ENCODE measurements around the gene CSNK1E.

CSNK1E gene

DNA sequence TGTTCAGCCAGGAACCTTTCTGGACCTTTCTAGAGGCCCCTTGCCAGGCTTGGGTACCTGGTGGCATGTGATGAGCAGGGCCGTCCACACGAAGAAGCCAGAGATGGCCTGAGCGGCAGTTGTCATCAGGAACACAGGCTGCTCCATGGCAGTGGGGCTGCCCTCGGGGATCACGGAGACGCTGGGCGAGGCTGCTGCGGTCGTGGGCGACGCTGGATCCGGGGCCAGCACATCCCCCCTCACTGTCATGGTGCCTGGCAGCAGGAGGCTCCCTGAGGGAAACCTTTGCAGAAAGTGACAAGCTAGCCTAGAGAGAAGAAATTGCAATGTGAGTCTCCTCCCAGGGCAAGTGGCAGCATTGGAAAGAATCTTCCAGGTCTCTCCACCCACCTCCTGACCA, 69.5 kb downstream of the CSNK1E start:
- DNase-seq: no peak

DNA sequence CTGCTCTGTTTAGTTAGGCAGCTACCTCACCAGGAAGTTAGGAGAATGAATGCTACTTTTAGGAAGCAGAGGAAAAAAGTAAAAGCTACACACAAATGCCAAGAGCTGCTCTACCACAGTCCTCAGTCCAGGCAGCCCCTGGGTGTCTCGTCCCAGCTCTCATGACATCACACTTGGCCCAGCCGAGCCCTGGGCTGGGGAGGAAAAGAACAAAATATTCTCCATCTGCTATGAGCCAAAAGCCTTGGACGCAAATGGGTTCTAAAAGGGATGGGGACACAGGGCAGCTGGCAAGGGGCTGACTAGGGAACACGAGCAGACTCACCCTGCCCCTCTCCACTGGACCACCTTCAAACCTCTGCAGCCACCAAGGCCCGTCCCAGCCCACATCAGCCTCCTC, 70.5 kb downstream of the CSNK1E start:
- no peak for DNase-seq

- DNase-seq: no peak
Observed at GRCh38 chr22:38246046-38246658, 71.1 kb downstream of the CSNK1E start.

GRCh38 chr22:38244106-38244505, 73.1 kb downstream of the CSNK1E start:
- no peak for DNase-seq

DNA sequence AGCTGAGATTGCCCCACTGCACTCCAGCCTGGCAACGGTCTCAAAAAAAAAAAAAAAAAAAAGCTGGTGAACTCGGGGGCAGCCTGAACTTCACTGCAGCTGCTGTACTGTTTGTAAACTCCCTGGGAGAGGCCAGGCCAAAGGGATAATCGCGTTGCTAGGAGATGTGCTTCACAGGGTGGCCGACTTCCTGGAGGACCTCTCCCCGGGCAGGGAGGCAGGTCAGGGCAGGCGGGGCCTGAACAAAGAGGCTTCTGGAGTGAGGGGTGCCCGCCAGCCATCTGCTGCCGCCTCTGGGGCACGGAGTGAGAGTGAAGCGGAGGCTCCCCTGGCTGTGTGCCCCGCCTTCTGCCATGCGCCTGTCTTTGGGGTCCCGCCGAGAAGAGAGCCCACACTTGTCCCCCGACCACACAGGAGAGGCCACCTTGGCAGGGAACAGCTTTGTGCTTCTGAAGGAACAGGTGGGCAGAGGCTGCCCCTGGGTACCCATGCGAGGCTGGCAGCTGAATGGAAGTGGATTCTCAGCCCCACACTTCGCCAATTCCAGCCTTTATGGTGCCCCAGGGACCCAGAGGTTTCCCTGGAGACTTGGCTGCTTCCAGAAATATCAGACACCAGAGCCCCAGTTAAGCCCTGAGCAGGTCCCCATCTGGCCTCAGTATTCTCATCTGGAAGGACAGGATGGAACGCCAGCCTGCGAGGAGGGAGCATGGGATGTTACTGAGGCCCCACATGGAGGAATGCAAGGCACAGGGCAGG, 74.0 kb downstream of the CSNK1E start:
- DNase-seq: no peak

- DNase-seq: no peak
Observed at GRCh38 chr22:38240734-38241252, 76.4 kb downstream of the CSNK1E start.
